ENCODE results near the gene DUS1L.

Gene DUS1L

GRCh38 chr17:82100502-82101298, 35.1 kb upstream of the DUS1L start:
- DNase-seq (ENCODE audit: low read depth in 2 of 2), result no peak

GRCh38 chr17:82098939-82099763, 33.5 kb upstream of the DUS1L start:
- DNase-seq (ENCODE audit: low read depth in 2 of 2), result no peak

- DNase-seq (ENCODE audit: low read depth in 2 of 2), result peak; percentile 92 to 97
Observed at GRCh38 chr17:82098169-82098938, 32.8 kb upstream of the DUS1L start, which contains the start of gene FASN. Gene FASN, minus strand, starts transcription at chr17:82098236. Its CDS starts 1,791 bp downstream, at chr17:82096445.

- no peak for DNase-seq (ENCODE audit: low read depth in 2 of 2)
Observed at GRCh38 chr17:82097919-82098168, 32.2 kb upstream of the DUS1L start.

GRCh38 chr17:82097184-82097918, 31.7 kb upstream of the DUS1L start:
- peak in 1 of 2 donors; percentile 18 for DNase-seq (ENCODE audit: low read depth in 2 of 2)

GRCh38 chr17:82096709-82097183, 31.1 kb upstream of the DUS1L start:
- no peak for DNase-seq (ENCODE audit: low read depth in 2 of 2)

- DNase-seq (ENCODE audit: low read depth in 2 of 2), result no peak
Observed at GRCh38 chr17:82095777-82096708, 30.4 kb upstream of the DUS1L start.

- DNase-seq (ENCODE audit: low read depth in 2 of 2), result no peak
Observed at GRCh38 chr17:82094931-82095776, 29.6 kb upstream of the DUS1L start.

- no peak for DNase-seq (ENCODE audit: low read depth in 2 of 2)
Observed at GRCh38 chr17:82092995-82093751, 27.6 kb upstream of the DUS1L start.

GRCh38 chr17:82092628-82092994, 27.0 kb upstream of the DUS1L start:
- DNase-seq (ENCODE audit: low read depth in 2 of 2), result no peak

GRCh38 chr17:82092094-82092586, 26.5 kb upstream of the DUS1L start:
- no peak for DNase-seq (ENCODE audit: low read depth in 2 of 2)

- DNase-seq (ENCODE audit: low read depth in 2 of 2), result no peak
Observed at GRCh38 chr17:82091264-82092066, 25.9 kb upstream of the DUS1L start.

- no peak for DNase-seq (ENCODE audit: low read depth in 2 of 2)
Observed at GRCh38 chr17:82090549-82091263, 25.1 kb upstream of the DUS1L start.

- DNase-seq (ENCODE audit: low read depth in 2 of 2), result no peak
Observed at GRCh38 chr17:82089723-82090548, 24.3 kb upstream of the DUS1L start.

- no peak for DNase-seq (ENCODE audit: low read depth in 2 of 2)
Observed at GRCh38 chr17:82088838-82089722, 23.5 kb upstream of the DUS1L start.
